ENCODE results near the gene OPCML. TPM values are rescaled to one million over a fixed set of nuclear protein-coding genes. Genes with fewer than 3 reads are reported as not detected.

Gene OPCML
- total RNA-seq, 1 experiment from 2014 or later: 0.10 TPM

DNA sequence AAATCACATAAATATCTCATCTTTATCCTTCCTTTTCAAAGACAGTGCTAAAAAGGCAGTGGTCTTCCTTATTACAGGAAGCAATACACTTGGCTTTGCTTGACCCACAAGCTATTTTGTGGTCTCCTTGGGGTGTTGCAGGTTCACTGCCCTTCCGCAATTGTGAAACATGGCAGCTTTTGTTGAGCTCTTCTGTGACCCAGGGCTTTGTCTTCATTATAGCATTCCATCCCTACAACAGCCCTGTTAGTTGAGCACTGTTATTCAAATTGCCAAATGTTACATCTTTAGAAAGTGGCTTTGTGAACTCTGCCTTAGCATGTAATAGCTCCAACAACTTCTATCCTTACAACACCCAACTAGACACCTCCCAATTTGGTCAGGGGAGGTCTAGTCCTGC is 107.1 kb downstream of the OPCML start:
- no peak for DNase-seq (ENCODE audit: extremely low read depth, low read depth)

GRCh38 chr11:133418218-133418617 is 114.1 kb downstream of the OPCML start:
- no peak for DNase-seq (ENCODE audit: extremely low read depth, low read depth)

DNA sequence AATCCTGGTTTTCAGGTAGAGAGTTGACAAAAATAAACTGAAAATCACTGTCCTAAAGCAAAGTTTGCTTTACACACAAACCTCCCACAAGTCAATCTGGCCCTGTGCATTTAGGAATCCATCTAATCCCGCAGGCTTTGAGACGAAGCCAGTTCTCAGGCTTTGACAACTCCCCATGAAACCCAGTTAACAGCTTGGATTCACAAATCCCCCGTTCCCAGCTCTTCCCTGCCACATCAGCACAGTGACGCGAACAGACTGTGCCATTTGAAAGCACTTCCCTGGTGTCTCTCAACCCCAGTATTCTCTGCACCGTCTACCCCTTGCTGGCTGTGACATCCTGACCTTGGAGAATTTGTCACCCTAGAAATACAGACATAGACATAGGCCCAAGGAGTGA is 117.8 kb downstream of the OPCML start:
- DNase-seq (ENCODE audit: extremely low read depth, low read depth): no peak

DNA sequence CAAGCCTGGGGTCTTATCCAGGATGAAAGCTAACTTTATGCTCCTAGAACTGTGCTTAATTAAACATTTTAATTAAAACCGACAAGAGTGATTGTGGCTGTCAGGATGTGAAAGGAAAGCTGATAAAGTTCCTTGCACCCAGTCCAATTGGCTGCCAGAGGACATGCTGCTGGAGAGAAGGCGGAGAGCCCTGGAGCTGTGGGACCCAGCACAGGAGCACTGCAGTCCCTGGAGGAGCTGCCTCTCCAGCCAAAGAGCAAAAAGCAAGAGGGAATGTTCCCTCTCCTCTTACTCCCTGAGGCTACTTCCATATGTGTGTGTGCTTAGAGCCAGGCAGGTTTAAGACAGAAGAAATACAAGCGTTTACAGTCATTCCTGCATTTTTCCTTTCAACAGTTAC is 118.6 kb downstream of the OPCML start:
- no peak for DNase-seq (ENCODE audit: extremely low read depth, low read depth)

GRCh38 chr11:133409799-133410198 is 122.5 kb downstream of the OPCML start:
- no peak for DNase-seq (ENCODE audit: extremely low read depth, low read depth)

- DNase-seq (ENCODE audit: extremely low read depth, low read depth): no peak
Observed at GRCh38 chr11:133408936-133409335, 123.4 kb downstream of the OPCML start.

DNA sequence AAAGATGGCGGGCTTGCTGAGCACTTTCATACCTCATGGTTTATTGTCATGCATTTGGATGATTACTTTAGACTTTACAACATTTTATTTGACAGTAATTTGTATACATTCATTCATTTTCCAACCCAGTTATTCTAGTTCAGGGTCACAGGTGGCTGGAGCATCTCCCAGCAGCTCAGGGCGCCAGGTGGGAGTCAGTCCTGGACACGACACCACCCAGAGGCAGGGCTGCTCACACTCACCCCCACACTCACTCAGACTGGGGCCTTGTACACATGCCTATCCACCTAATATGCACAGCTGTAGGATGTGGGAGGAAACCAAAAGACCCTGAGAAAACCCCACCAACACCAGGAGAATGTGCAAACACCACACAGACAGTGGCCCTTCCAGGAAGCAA is 123.9 kb downstream of the OPCML start:
- DNase-seq (ENCODE audit: extremely low read depth, low read depth): no peak

DNA sequence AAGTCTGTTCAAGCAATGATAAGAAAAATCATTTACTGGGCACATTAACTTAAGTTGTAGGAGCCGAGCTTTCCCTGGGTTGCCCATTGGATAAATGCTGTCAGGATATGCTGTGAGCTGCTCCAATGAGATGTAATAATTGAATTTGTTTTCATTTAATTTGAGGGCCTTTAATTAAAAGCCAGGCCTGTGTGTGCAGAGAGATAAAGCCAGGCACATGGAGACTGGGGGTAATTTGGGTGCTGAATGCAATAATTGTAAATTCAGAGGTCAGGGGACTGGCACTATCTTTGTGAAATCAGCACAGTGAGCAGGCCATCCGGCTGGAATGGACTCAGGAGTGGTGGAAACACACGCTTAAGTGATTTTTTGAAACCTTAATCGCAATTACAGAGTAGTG is 125.8 kb downstream of the OPCML start:
- no peak for DNase-seq (ENCODE audit: extremely low read depth, low read depth)

DNA sequence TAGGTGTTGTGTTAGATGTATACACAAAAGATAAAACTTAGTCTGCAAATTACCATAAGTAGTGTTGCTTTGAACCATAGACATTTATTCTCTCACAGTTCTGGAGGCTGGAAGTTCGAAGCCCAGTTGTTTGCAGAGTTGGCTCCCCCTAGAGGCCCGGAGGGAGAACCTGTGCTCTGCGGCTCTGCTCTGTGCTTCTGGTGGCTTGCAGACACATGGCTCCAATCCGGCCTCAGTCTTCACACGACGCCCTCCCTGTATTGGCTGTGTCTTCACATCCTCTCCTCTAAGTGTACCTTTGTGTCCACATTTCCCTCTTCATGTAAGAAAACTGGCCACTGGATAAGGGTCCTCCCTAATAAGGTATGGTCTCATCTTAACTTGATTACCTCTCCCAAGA is 128.4 kb downstream of the OPCML start:
- no peak for DNase-seq (ENCODE audit: extremely low read depth, low read depth)

DNA sequence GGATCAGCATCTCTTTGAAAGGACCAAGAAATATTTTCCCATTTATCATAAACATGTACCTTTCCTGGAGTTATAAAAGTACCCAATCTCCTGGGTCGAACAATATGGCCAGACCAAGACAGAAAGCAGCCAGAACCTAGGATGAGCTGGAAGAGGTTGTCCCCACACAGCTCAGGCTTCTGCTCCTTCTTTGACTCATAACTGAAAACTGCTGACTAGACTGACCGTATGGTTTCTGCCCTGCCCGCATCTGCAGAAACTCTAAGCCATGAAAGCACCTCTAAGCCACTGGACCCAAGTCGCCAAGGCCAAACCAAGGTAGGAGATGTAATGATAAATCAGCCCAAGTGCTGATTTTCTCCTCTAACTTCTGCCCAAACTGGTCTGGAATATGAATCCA is 129.8 kb downstream of the OPCML start:
- DNase-seq (ENCODE audit: extremely low read depth, low read depth): no peak

- DNase-seq (ENCODE audit: extremely low read depth, low read depth): no peak
Observed at GRCh38 chr11:133399855-133400625, 132.3 kb downstream of the OPCML start.

GRCh38 chr11:133399294-133399693 is 133.0 kb downstream of the OPCML start:
- DNase-seq (ENCODE audit: extremely low read depth, low read depth): no peak

DNA sequence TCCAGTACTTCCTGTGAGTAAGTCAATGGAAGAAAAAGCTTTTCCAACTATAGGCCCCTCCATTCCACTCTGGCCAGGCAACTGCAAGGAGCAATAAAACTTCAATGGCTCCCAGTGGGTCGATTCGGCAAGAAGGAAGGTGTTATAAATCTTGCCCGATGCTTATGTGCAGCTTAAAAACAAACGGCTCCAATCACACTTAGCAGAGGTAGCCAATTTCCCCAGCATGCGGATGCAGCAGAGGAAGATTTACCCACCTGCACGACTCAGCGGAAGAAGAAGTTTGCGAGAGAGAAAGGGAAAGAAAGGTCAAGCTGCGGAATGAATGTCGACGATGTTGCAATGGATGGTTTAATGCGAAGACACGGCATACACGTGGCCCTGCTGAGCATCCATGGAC is 141.5 kb downstream of the OPCML start:
- no peak for DNase-seq (ENCODE audit: extremely low read depth, low read depth)

DNA sequence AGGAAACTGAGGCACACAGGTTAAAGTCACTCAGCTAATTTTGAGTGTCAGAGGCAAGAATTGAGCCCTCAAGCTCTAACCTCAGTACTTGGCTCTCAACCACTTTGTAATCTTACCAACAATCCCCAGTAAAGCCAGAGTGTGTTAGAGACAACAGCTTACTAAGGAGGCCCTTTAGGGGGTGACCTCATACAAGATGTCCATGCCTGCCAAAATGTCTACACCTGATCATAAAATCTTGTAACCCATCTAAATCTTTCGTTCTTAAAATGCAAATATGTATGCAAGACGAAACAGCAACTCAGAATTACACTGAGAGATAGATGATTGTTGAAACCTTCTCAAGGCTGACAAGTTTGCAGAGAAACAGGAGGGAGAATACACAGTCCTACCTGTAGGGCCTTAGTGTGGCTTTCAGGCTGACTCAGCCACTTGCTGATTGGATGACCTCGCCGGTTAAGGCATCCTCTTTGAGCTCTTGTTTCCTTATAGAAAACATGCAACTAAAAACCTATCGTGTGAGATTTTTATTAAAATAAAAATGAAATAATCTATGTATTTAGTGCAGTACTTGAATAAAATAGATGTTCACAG is 143.2 kb downstream of the OPCML start:
- no peak for DNase-seq (ENCODE audit: extremely low read depth, low read depth)

- DNase-seq (ENCODE audit: extremely low read depth, low read depth): no peak
Observed at GRCh38 chr11:133388260-133388659, 144.0 kb downstream of the OPCML start.

GRCh38 chr11:133386852-133387251 is 145.4 kb downstream of the OPCML start:
- no peak for DNase-seq (ENCODE audit: extremely low read depth, low read depth)

GRCh38 chr11:133386262-133386661 is 146.0 kb downstream of the OPCML start:
- no peak for DNase-seq (ENCODE audit: extremely low read depth, low read depth)

- no peak for DNase-seq (ENCODE audit: extremely low read depth, low read depth)
Observed at GRCh38 chr11:133385781-133386180, 146.5 kb downstream of the OPCML start.

DNA sequence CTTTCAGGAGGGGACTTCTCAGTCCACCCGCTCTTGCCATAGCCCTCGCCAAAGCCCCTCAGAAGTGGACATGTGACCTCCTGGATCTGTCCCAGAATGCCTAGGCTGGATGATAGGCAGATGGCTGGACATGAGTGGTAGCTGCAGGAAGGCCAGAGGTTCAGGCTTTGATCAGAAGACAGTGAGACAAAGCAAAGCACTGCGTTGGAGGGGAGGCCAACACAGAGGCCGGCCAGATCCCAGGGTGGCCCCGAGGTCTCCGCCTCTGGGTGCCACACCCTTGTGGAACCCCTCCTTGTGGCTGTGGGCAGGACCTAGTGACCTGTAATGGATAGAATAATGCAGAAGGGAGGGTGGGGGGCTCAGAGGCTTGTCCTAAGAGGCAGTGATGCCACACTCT is 147.6 kb downstream of the OPCML start:
- DNase-seq (ENCODE audit: extremely low read depth, low read depth): no peak

- no peak for DNase-seq (ENCODE audit: extremely low read depth, low read depth)
Observed at GRCh38 chr11:133383689-133384088, 148.6 kb downstream of the OPCML start.

- DNase-seq (ENCODE audit: extremely low read depth, low read depth): no peak
Observed at GRCh38 chr11:133383201-133383600, 149.1 kb downstream of the OPCML start.

DNA sequence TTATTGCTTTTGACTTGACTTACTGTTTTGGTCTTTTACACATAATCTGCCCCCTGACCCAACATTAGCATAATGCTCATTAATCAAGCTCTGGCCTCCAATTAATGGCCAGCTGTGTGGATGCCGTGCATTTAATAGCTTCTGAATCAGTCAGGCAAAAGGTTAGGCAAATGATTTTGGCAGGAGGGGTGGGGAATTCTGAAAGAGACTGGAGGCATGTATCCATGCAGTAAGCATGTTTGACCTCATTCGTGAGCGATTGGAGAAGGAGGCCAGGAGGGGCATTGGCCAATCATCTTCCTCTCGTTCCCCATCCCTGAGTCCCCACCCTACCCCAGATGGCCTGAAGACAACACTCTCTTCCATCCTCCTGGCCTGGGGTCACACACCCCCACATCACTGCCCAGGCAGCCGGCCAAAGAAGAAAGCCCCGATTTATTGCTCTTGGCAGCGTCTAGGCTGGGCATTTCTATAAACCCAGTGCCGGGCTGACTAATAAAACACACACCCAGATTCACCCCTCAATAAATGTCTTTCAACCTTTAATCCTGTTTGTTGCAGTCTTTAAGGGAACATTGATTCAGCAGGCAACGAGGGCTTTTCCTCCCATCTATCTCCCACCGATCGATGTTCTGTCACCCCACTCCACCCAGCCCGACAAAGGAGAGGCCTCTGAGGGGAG is 150.0 kb downstream of the OPCML start:
- DNase-seq (ENCODE audit: extremely low read depth, low read depth): no peak
